ENCODE results near the gene DSCAM. TPM values are rescaled to one million over a fixed set of nuclear protein-coding genes. Genes with fewer than 3 reads are reported as not detected.

DSCAM gene
- polyA plus RNA-seq, 3 donors, result not detected

DNA sequence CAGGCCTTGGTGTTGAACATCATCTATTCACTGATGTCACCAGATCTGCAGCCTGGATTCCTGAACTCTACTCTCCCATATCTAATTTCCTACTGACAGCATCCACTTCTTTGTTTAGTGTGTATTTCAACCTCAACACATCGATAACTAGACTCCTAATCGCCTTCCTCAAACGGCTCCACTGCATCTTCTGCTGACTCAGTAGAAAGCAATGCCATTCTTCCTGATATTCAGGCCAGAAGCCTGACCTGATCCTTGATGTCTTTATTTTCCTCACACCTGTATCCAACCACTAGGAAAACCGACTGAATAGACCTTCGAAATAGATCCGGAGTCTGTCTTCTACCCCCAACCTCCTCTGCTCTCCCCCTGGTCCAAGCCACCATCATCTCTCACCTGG, 512.8 kb downstream of the DSCAM start:
- H3K36me3 ChIP-seq (replicated peaks in 1 of 2; ENCODE audit: control insufficient read depth in 1 of 2, insufficient read depth in 2 of 2, low read length in 2 of 2), result no peaks in the 10 kb centered on the region
- 87% methylated on average over 6 of the region's 6 CpGs for WGBS (ENCODE audit: insufficient coverage)
- H3K27ac ChIP-seq (ENCODE audit: low read depth in 1 of 2, low read length in 2 of 2), result no peak overlapping the region
- no peak overlapping the region for H2AFZ ChIP-seq (ENCODE audit: insufficient read depth, low read depth, low read length, poor library complexity, severe bottlenecking)
- no peak for TF ChIP-seq CTCF (IDR thresholded peaks at IDR 0.05)
- Mint-ChIP-seq H3K4me3 (no peak overlapping the region), H3K4me1 (no peaks in the 10 kb centered on the region), H3K9me3 (peaks cover 0 to 5% (median 2%) of the 10 kb centered on the region in 7 donors), H3K36me3 (no peaks in the 10 kb centered on the region), H3K27ac (no peak overlapping the region), H3K27me3 (ENCODE audit: low read depth in 3 of 3) (peaks cover 0 to 2% (median 0%) of the 10 kb centered on the region in 3 donors)
- H3K27me3 ChIP-seq (ENCODE audit: control insufficient read depth in 2 of 2, insufficient read depth in 2 of 2, low read length in 2 of 2), result no peaks in the 10 kb centered on the region
- no peak overlapping the region for H3K9ac ChIP-seq (ENCODE audit: insufficient read depth, low read length, poor library complexity, severe bottlenecking)
- no peaks in the 10 kb centered on the region for H3K4me1 ChIP-seq (ENCODE audit: control insufficient read depth in 1 of 2, insufficient read depth in 2 of 2, low read length in 2 of 2)
- no peak overlapping the region for H3K4me3 ChIP-seq (replicated peaks in 1 of 3; ENCODE audit: low read depth in 2 of 3, low read length in 3 of 3)
- no peak overlapping the region for H3K4me2 ChIP-seq (replicated peaks; ENCODE audit: extremely low read depth, low read length, poor library complexity, severe bottlenecking)
- no peaks in the 10 kb centered on the region for H3K79me2 ChIP-seq (ENCODE audit: insufficient read depth, low read length)
- no peaks in the 10 kb centered on the region for H3K9me3 ChIP-seq (replicated peaks in 1 of 2; ENCODE audit: control insufficient read depth in 1 of 2, insufficient read depth in 1 of 2, low read length in 2 of 2)
- no peaks in the 10 kb centered on the region for H4K20me1 ChIP-seq (ENCODE audit: insufficient read depth, low read length)
- no peak for DNase-seq
- intact Hi-C loops (cut with micrococcal nuclease), result no loop called here

GRCh38 chr21:40333731-40334130, 513.2 kb downstream of the DSCAM start:
- no peaks in the 10 kb centered on the region for H3K27me3 ChIP-seq (ENCODE audit: control insufficient read depth in 2 of 2, insufficient read depth in 2 of 2, low read length in 2 of 2)
- intact Hi-C loops (cut with micrococcal nuclease), result no loop called here

More at GRCh38 chr21:40333731-40334130, 513.2 kb downstream of the DSCAM start:
- WGBS (ENCODE audit: insufficient coverage), result 100% methylated on average over 4 of the region's 4 CpGs
- no peak overlapping the region for H3K9ac ChIP-seq (ENCODE audit: insufficient read depth, low read length, poor library complexity, severe bottlenecking)
- no peaks in the 10 kb centered on the region for H3K4me1 Mint-ChIP-seq
- no peaks in the 10 kb centered on the region for H3K9me3 ChIP-seq (replicated peaks in 1 of 2; ENCODE audit: control insufficient read depth in 1 of 2, insufficient read depth in 1 of 2, low read length in 2 of 2)
- no peaks in the 10 kb centered on the region for H3K36me3 Mint-ChIP-seq
- no peak for TF ChIP-seq CTCF (IDR thresholded peaks at IDR 0.05)
- H3K27ac Mint-ChIP-seq, result no peak overlapping the region
- no peak overlapping the region for H3K4me3 ChIP-seq (replicated peaks in 1 of 3; ENCODE audit: low read depth in 2 of 3, low read length in 3 of 3)
- H3K4me3 Mint-ChIP-seq, result no peak overlapping the region
- DNase-seq, result no peak
- peaks cover 0 to 5% (median 2%) of the 10 kb centered on the region in 7 donors for H3K9me3 Mint-ChIP-seq
- H3K36me3 ChIP-seq (replicated peaks in 1 of 2; ENCODE audit: control insufficient read depth in 1 of 2, insufficient read depth in 2 of 2, low read length in 2 of 2), result no peaks in the 10 kb centered on the region
- peaks cover 0 to 2% (median 0%) of the 10 kb centered on the region in 3 donors for H3K27me3 Mint-ChIP-seq (ENCODE audit: low read depth in 3 of 3)
- no peak overlapping the region for H3K27ac ChIP-seq (ENCODE audit: low read depth in 1 of 2, low read length in 2 of 2)
- H3K79me2 ChIP-seq (ENCODE audit: insufficient read depth, low read length), result no peaks in the 10 kb centered on the region
- no peaks in the 10 kb centered on the region for H3K4me1 ChIP-seq (ENCODE audit: control insufficient read depth in 1 of 2, insufficient read depth in 2 of 2, low read length in 2 of 2)
- H2AFZ ChIP-seq (ENCODE audit: insufficient read depth, low read depth, low read length, poor library complexity, severe bottlenecking), result no peak overlapping the region
- no peaks in the 10 kb centered on the region for H4K20me1 ChIP-seq (ENCODE audit: insufficient read depth, low read length)
- no peak overlapping the region for H3K4me2 ChIP-seq (replicated peaks; ENCODE audit: extremely low read depth, low read length, poor library complexity, severe bottlenecking)
